ENCODE measurements around the gene EXD3.

The EXD3 gene

GRCh38 chr9:137439158-137439714 lies 16.3 kb upstream of the EXD3 start:
- Histone ChIP-seq H3K9me3 (replicated peaks; ENCODE audit: insufficient read depth, low read length) (no peaks in the 10 kb centered on the region), H2AFZ (ENCODE audit: low read length) (no peak overlapping the region), H4K20me1 (ENCODE audit: insufficient read depth, low read length) (no peaks in the 10 kb centered on the region), H3K36me3 (replicated peaks; ENCODE audit: insufficient read depth, low read length) (no peaks in the 10 kb centered on the region), H3K27ac (ENCODE audit: low read length) (no peak overlapping the region), H3K4me3 (ENCODE audit: low read length) (no peak overlapping the region), H3K9me2 (replicated peaks; ENCODE audit: insufficient read depth, low read length) (no peaks in the 10 kb centered on the region), H3K4me2 (ENCODE audit: low read depth, low read length) (no peak overlapping the region), H3K27me3 (replicated peaks; ENCODE audit: insufficient read depth, low read length) (peaks cover 65% of the 10 kb centered on the region), H3K4me1 (ENCODE audit: low read length) (no peaks in the 10 kb centered on the region), H3K79me2 (ENCODE audit: low read length) (no peaks in the 10 kb centered on the region), H3K9ac (ENCODE audit: low read length) (no peak overlapping the region), H3F3A (ENCODE audit: insufficient read depth, low read length) (0 out of 2 replicates have a peak, but pooled peaks cover 5% of the 10 kb centered on the region)
- TF ChIP-seq CTCF (IDR thresholded peaks at IDR 0.05; ENCODE audit: low read length) = no peak
- no peak for TF ChIP-seq EZH2 (optimal IDR thresholded peaks at IDR 0.05; ENCODE audit: low read depth, low read length)
- no peak for TF ChIP-seq EZH2phosphoT487 (IDR thresholded peaks at IDR 0.05; ENCODE audit: low read length)
- DNase-seq = no peak

- H3K4me1 ChIP-seq (ENCODE audit: low read length) = no peaks in the 10 kb centered on the region
- H2AFZ ChIP-seq (ENCODE audit: low read length) = no peak overlapping the region
- peaks cover 71% of the 10 kb centered on the region for H3K27me3 ChIP-seq (replicated peaks; ENCODE audit: insufficient read depth, low read length)
- H3K79me2 ChIP-seq (ENCODE audit: low read length) = no peaks in the 10 kb centered on the region
- TF ChIP-seq EZH2 (optimal IDR thresholded peaks at IDR 0.05; ENCODE audit: low read depth, low read length) (no peak), CTCF (IDR thresholded peaks at IDR 0.05; ENCODE audit: low read length) (no peak), EZH2phosphoT487 (IDR thresholded peaks at IDR 0.05; ENCODE audit: low read length) (no peak)
- no peak overlapping the region for H3K9ac ChIP-seq (ENCODE audit: low read length)
- no peaks in the 10 kb centered on the region for H4K20me1 ChIP-seq (ENCODE audit: insufficient read depth, low read length)
- H3K36me3 ChIP-seq (replicated peaks; ENCODE audit: insufficient read depth, low read length) = no peaks in the 10 kb centered on the region
- H3K9me3 ChIP-seq (replicated peaks; ENCODE audit: insufficient read depth, low read length) = no peaks in the 10 kb centered on the region
- DNase-seq = no peak
- H3K4me3 ChIP-seq (ENCODE audit: low read length) = no peak overlapping the region
- H3F3A ChIP-seq (ENCODE audit: insufficient read depth, low read length) = 0 out of 2 replicates have a peak, but pooled peaks cover 5% of the 10 kb centered on the region
- H3K4me2 ChIP-seq (ENCODE audit: low read depth, low read length) = no peak overlapping the region
- H3K9me2 ChIP-seq (replicated peaks; ENCODE audit: insufficient read depth, low read length) = no peaks in the 10 kb centered on the region
- no peak overlapping the region for H3K27ac ChIP-seq (ENCODE audit: low read length)
Observed at GRCh38 chr9:137438591-137439157, 15.7 kb upstream of the EXD3 start.

GRCh38 chr9:137437691-137438590 lies 15.0 kb upstream of the EXD3 start:
- Histone ChIP-seq H3K9ac (ENCODE audit: low read length) (no peak overlapping the region), H3K27me3 (replicated peaks; ENCODE audit: insufficient read depth, low read length) (peaks cover 77% of the 10 kb centered on the region), H3K36me3 (replicated peaks; ENCODE audit: insufficient read depth, low read length) (no peaks in the 10 kb centered on the region), H3K79me2 (ENCODE audit: low read length) (no peaks in the 10 kb centered on the region), H4K20me1 (ENCODE audit: insufficient read depth, low read length) (no peaks in the 10 kb centered on the region), H3K27ac (ENCODE audit: low read length) (no peak overlapping the region), H3F3A (ENCODE audit: insufficient read depth, low read length) (0 out of 2 replicates have a peak, but pooled peaks cover 5% of the 10 kb centered on the region), H3K4me1 (ENCODE audit: low read length) (no peaks in the 10 kb centered on the region), H3K4me3 (ENCODE audit: low read length) (no peak overlapping the region), H2AFZ (ENCODE audit: low read length) (no peak overlapping the region), H3K4me2 (ENCODE audit: low read depth, low read length) (no peak overlapping the region), H3K9me2 (replicated peaks; ENCODE audit: insufficient read depth, low read length) (no peaks in the 10 kb centered on the region), H3K9me3 (replicated peaks; ENCODE audit: insufficient read depth, low read length) (no peaks in the 10 kb centered on the region)
- TF ChIP-seq EZH2phosphoT487 (IDR thresholded peaks at IDR 0.05; ENCODE audit: low read length) (no peak), EZH2 (optimal IDR thresholded peaks at IDR 0.05; ENCODE audit: low read depth, low read length) (no peak), CTCF (IDR thresholded peaks at IDR 0.05; ENCODE audit: low read length) (no peak)
- DNase-seq = no peak
